Effector memory CD8-positive, alpha-beta T cell (primary cell): Measurements from ENCODE around the gene SP2.

Source experiments
- ATAC-seq: fragments of 150-1000 bp; cut with Tn5 transposase; replicated peaks from 2 replicates; pipeline ENCODE4 v1.10.0; 2021; ENCODE audit warnings: mild to moderate bottlenecking, moderate library complexity
- DNase-seq, 3 experiments: peaks; one replicate each; pipeline ENCODE4 v3.0.0; 2021
- H3K27ac Mint-ChIP-seq, 2 donors: one replicate each; pipeline ENCODE4 v1.8.0; 2022; ENCODE audit warnings: mild to moderate bottlenecking in 2 of 2, mixed read lengths in 2 of 2, moderate library complexity in 2 of 2
- H3K27me3 Mint-ChIP-seq, 2 donors: one replicate each; pipeline ENCODE4 v1.8.0; 2022; ENCODE audit warnings: mixed read lengths in 2 of 2
- H3K36me3 Mint-ChIP-seq: one replicate; pipeline ENCODE4 v1.8.0; 2022; ENCODE audit warnings: mild to moderate bottlenecking, moderate library complexity, mixed read lengths; ENCODE audit not compliant: insufficient read depth
- H3K4me1 Mint-ChIP-seq, 2 donors: one replicate each; pipeline ENCODE4 v1.8.0; 2022; ENCODE audit warnings: low read depth in 2 of 2, mixed read lengths in 2 of 2
- H3K4me3 Mint-ChIP-seq, 2 donors: one replicate each; pipeline ENCODE4 v1.8.0; 2022; ENCODE audit warnings: mild to moderate bottlenecking in 2 of 2, mixed read lengths in 2 of 2, moderate library complexity in 2 of 2
- H3K9me3 Mint-ChIP-seq, 2 donors: one replicate each; pipeline ENCODE4 v1.8.0; 2022; ENCODE audit warnings: mixed read lengths in 2 of 2
- total RNA-seq, 9 experiments: gene quantifications; one replicate each; lab custom pipeline; 2026; lab: John Stamatoyannopoulos, UW

The SP2 gene
- total RNA-seq = 4.9 to 17.9 (median 8.7) reads per million in 9 experiments

DNA sequence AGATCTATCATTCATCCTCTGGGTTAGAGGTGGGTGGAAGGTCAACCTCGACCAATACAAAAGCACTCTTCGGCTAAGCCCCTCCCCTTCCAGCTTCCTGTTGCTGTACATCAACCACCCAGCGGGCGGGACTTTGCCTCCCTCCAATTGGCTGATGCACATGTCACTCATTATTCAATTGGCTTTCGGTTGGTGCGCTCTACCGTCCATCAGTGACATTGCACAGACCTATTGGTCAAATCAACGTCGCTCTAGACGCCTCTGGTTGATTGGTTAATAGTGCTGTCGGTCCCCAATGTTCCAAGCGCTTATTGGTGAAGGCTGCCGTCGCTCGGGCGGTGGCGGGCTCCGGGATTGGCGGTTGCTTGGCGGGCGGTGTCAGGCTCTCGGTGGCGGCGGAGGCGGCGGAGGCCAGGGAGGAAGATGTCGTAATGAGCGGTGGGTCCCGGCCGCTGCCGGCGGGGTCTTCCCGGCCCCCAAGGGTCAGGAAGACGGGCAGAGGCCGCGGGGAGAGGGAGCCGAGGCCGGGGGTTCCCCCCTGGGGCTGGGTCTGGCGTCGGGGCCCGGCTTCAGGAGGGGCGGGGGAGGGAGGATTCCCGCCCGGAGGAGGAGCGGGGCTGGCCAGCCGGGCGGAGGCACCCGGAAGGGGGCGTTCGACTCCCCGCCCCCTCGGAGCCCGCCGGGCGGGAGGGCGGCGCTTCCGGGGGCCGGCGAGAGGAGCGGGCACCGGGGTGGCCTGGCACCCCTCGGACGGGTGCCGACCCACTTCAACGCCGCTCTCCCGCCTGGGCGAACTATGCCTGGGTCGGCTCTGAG, at the start of gene SP2:
SP2 (plus strand) TSS at position 381 of the 816 bp plus-strand sequence; CDS start at position 432, 51 bp downstream.
- Mint-ChIP-seq H3K36me3 (peaks cover 61% of the 10 kb centered on the region), H3K4me1 (peaks cover 24 to 40% of the 10 kb centered on the region in 2 donors), H3K9me3 (no peaks in the 10 kb centered on the region), H3K27ac (peak within 1 kb of the TSS; percentile 98 to 99), H3K27me3 (no peaks in the 10 kb centered on the region), H3K4me3 (peak within 1 kb of the TSS; percentile 85 to 94)
- ATAC-seq = peak; percentile 83
- DNase-seq = peak; percentile 100

DNA sequence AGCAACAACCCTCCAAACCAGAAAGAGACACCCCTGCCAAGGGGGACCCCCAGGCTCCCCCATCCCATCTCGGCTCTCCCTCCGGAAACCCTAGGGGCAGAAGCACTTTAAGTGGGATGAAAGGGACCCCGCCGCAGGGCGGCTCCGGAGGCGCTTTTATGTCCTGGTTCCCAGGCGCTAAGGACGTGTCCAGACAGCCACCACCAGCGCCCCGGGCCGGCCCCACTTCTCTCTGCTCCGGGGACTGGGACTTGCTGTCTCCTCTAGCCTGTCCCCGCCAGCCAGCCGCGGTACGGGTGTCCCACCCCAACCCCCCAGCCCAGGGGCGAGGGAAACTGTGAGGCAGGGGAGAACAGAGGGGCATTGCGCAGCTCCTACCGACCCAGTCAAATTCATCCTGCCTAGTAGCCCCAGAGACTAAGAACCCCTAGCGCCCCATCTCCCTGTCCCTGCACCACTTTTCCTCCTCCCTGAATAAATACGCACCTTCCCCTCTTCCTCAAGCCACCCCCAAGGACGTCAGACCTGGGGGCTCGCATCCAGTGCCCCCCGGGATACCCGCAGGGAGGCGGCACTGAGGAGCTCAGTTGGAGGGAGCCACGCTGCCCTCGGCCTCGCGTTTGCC, 49.2 kb upstream of the SP2 start:
- no peaks in the 10 kb centered on the region for H3K9me3 Mint-ChIP-seq
- peaks cover 59 to 79% of the 10 kb centered on the region in 2 donors for H3K27me3 Mint-ChIP-seq
- H3K27ac Mint-ChIP-seq = no peak overlapping the region
- H3K4me3 Mint-ChIP-seq = no peak overlapping the region
- DNase-seq (no peak), ATAC-seq (no peak)
- peaks cover 9% of the 10 kb centered on the region in 2 donors for H3K4me1 Mint-ChIP-seq
- H3K36me3 Mint-ChIP-seq = no peaks in the 10 kb centered on the region

DNA sequence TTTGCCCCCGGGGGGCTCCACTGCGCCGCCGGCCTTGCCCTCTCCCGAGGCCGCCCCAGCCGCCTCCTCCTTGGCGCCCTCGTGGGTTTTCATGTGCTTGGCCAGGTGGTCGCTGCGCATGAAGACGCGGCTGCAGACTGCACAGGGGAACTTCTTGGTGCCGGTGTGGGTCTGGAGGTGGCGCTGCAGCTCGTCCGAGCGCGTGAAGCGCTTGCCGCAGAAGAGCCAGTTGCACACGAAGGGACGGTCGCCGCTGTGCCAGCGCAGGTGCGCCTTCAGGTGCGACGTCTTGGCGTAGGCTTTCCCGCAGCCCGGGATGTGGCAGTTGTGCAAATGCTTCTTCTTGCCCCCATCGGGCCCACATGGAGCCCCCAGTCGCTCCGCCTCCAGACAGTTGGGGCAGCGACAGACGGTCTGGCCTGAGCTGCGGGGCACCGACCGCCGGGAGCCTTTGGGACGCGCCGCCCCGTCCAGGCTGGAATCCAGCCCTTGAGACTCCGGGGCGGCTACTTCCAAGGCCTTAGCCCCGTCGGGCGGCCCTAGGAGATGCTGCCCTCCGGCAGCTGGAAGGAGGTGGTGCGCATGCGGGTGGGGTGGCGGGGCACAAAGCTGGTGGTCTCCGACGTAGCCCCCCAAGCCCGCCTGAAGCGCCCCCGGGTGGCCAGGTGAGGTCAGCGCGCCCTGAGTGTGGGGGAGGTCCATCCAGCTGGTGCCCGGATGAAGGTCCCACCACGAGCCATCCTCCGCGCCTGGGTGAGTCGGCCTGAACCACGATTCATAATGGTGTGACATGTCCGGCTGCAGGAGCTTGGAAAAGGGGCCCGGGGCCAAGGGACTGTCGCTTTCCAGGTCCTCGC, 48.5 kb upstream of the SP2 start:
- Mint-ChIP-seq H3K27ac (no peak overlapping the region), H3K27me3 (peaks cover 66 to 86% of the 10 kb centered on the region in 2 donors), H3K9me3 (no peaks in the 10 kb centered on the region), H3K36me3 (no peaks in the 10 kb centered on the region), H3K4me1 (peaks cover 16 to 17% of the 10 kb centered on the region in 2 donors), H3K4me3 (no peak overlapping the region)
- ATAC-seq (peak; percentile 31), DNase-seq (no peak)

DNA sequence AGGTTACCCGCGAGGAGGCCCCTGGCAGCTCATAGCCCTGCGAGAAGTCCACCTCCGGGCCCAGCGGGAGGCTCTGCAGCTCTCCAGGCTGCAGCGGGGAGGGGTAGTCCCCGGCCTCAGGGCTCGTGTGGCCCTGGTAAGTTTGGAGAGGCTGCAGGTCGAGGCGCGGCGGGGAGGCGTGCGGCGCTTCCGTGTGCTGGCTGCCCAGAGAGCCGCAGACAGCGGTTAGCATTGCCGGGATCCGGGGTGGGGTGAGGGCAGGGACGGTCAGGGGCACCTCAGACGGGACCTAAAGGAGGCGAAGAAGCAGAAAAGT, 47.9 kb upstream of the SP2 start:
- no peak overlapping the region for H3K4me3 Mint-ChIP-seq
- ATAC-seq = no peak
- H3K4me1 Mint-ChIP-seq = peaks cover 16 to 17% of the 10 kb centered on the region in 2 donors
- H3K27me3 Mint-ChIP-seq = peaks cover 72 to 92% of the 10 kb centered on the region in 2 donors
- no peaks in the 10 kb centered on the region for H3K9me3 Mint-ChIP-seq
- no peak overlapping the region for H3K27ac Mint-ChIP-seq
- no peak for DNase-seq
- no peaks in the 10 kb centered on the region for H3K36me3 Mint-ChIP-seq

DNA sequence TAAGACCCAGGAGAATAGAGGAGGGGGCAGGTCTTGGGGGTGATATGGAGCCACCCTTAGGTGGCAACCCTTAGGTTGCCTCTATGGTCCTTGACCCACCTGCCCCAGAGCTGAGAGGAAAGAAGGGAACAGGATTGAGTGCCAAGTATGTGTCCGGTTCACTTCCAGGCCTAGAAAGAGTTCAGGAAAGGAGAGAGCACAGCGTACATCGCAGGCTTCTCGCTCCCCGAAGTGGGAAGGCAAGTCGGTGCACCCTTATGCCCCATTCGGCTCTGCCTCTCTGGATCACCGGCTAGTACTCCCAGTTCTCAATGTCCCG, 45.7 kb upstream of the SP2 start:
- no peak for DNase-seq
- H3K36me3 Mint-ChIP-seq = no peaks in the 10 kb centered on the region
- H3K27me3 Mint-ChIP-seq = peaks cover 86 to 99% of the 10 kb centered on the region in 2 donors
- H3K4me3 Mint-ChIP-seq = peak overlapping the region; percentile 66 to 73
- H3K4me1 Mint-ChIP-seq = peaks cover 15 to 16% of the 10 kb centered on the region in 2 donors
- no peaks in the 10 kb centered on the region for H3K9me3 Mint-ChIP-seq
- peak overlapping the region in 1 of 2 donors; percentile 75 for H3K27ac Mint-ChIP-seq
- no peak for ATAC-seq

DNA sequence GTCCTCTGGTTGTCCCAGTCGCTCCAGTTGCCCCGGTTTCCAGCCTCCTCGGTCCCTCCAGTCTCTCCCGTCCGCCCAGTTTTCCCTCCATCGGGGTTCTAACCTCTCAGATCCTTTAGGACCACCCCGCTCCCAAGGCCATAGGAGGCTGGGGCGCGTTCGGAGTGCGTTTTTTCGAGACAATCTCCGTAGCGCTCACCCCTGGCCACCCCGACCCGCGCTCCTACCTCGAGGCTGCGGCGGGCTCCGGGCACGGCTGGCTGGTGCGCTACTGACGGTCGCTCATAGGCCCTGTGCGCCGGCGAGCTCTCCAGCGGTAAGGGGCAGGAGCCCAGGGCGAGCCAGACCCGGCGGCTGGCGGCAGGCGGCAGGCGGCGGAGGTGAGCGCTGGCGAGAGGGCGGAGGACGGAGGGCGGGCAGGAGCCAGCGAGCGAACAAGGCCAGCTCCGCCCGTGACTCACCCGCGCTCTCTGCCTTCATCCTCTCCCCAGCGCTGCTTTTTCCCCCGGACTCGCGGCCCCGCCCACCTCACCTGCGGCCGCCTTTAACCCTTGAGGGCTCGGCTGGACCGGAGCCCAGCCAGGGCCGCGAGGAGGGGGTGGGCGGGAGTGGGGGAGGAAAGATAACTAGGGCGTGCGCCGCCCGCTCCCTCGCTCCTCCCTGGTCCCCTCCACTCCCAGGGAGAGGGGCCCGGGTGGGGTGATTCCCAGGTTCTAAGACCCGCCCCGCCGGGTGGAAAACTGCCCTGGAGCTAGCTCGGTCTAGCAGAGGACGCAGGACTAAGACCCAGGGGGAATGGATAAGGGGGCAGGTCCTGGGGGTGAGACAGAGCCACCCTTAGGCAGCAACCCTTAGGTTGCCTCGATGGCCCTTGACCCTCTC, 45.1 kb upstream of the SP2 start, which contains the start of gene SP6:
SP6 (minus strand) TSS at position 472 of the 882 bp plus-strand sequence. CDS start 2,734 bp downstream, outside the sequence.
- Mint-ChIP-seq H3K27ac (peak within 1 kb of the TSS in 1 of 2 donors; percentile 75), H3K9me3 (no peaks in the 10 kb centered on the region), H3K27me3 (peaks cover 86 to 99% of the 10 kb centered on the region in 2 donors), H3K4me3 (peak within 1 kb of the TSS; percentile 68 to 73), H3K4me1 (peaks cover 15 to 16% of the 10 kb centered on the region in 2 donors), H3K36me3 (no peaks in the 10 kb centered on the region)
- DNase-seq = peak; percentile 40 to 54 (median 51)
- peak; percentile 89 for ATAC-seq

DNA sequence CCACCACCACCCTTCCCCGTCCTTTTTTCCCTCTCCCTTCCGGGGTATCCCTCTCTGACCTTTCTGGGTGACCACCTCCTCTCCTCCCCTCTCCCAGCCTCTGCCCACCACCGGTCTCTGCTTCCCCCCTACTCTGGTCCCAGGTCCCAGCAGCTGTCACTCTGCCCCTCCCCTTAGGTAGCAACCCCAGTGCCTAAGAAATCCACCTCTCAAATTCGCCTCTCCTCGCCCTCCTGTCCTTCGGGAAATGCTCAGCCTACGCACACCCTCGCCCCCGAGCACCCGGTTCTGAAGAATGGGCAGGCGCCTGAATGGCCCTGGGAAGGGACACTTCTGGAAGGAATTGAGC, 44.3 kb upstream of the SP2 start:
- peaks cover 86 to 99% of the 10 kb centered on the region in 2 donors for H3K27me3 Mint-ChIP-seq

DNA sequence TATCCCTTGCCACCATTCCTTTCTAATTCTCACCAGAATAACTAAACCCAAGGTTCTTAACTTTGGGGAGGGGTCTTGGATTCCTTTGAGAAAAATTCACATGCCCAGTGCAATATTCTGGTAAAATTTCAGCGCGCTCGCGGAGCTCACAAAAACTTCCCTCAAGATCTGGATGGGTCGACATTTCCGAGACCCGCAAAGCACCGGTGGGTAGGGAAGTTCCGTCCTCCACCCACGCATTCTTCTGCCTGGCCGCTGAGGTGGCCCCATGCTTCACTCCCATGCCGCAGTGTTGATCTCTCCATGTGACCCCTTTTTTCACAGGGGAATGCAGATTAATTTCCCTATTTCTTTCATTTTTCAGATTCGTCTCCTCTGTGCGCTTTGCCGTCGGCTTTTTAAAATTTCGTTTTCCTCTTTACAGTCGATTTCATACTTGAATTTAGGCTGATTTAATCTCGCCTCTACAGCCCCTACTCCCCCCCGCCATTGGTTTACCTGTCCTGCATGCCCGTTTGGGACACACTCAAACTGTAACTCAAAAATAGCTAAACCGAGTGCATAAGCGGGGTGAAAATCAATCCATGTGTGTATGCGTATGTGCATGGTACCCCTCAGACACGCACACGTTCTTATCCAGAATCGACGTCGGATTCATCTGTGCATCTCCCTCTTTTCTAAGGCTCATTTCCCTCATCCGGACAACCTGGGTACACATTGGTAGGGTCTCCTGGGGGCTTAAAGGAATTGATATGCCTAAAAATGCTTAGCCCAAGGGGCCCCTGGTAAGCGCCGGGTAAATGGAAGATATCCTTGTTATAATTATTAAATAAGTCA, 43.7 kb upstream of the SP2 start:
- DNase-seq (no peak), ATAC-seq (no peak)
- Mint-ChIP-seq H3K4me3 (peak overlapping the region; percentile 68 to 72), H3K4me1 (peaks cover 14 to 16% of the 10 kb centered on the region in 2 donors), H3K9me3 (no peaks in the 10 kb centered on the region), H3K27me3 (peaks cover 84 to 98% of the 10 kb centered on the region in 2 donors), H3K36me3 (no peaks in the 10 kb centered on the region), H3K27ac (no peak overlapping the region)

More for the DNA sequence above, 44.3 kb upstream of the SP2 start:
- Mint-ChIP-seq H3K4me1 (peaks cover 15 to 16% of the 10 kb centered on the region in 2 donors), H3K4me3 (peak overlapping the region; percentile 68 to 72), H3K27ac (no peak overlapping the region), H3K36me3 (no peaks in the 10 kb centered on the region), H3K9me3 (no peaks in the 10 kb centered on the region)
- no peak for ATAC-seq
- DNase-seq = no peak

- Mint-ChIP-seq H3K4me1 (peaks cover 13 to 16% of the 10 kb centered on the region in 2 donors), H3K9me3 (no peaks in the 10 kb centered on the region), H3K4me3 (no peak overlapping the region), H3K36me3 (no peaks in the 10 kb centered on the region), H3K27me3 (peaks cover 87 to 96% of the 10 kb centered on the region in 2 donors), H3K27ac (no peak overlapping the region)
- no peak for ATAC-seq
- DNase-seq = no peak
These were observed 42.4 kb upstream of the SP2 start for GRCh38 chr17:47853616-47854015.

DNA sequence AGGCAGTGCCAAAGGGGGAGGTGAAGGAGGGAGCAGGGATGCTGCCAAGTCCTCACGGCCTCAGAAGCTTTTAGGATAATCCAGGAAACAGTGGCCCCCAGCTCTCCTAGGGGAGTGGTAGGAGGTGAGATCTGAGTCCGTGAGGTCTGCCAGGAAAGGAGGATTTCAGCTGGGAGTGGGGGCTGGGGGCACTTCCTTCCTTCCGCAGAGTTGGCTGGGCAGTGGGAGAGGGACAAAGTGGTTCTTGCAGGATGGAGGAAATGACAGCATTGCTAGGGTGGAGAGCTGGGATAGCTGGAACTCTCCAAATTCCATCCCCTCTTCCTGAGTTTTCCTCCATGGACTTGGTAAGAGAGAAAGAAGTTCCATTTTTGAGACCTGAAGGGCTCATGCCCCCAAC, 40.3 kb upstream of the SP2 start:
- H3K36me3 Mint-ChIP-seq = no peaks in the 10 kb centered on the region
- H3K27me3 Mint-ChIP-seq = peaks cover 83 to 96% of the 10 kb centered on the region in 2 donors
- no peak for DNase-seq
- no peak for ATAC-seq
- H3K4me1 Mint-ChIP-seq = peaks cover 10% of the 10 kb centered on the region in 2 donors
- no peak overlapping the region for H3K4me3 Mint-ChIP-seq
- no peaks in the 10 kb centered on the region for H3K9me3 Mint-ChIP-seq
- H3K27ac Mint-ChIP-seq = no peak overlapping the region

DNA sequence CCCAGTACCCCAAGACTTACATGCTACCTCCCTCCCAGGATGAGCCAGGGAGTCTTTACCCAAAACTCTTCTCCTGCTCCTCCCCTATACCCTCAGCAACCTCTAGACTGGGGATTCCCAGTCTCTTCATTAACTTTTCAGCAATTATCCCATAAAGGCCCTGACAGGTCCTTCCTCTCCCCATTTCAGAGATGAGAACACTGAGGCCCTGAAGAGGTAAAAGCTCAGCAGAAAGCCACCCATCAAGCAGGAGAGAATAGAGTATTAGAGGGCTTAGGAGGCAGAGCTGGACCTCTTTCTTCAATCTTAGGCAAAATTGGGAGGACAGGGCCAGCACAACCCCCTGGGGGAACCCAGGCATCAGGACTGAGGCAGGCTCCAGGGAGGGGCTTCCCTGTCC, 39.2 kb upstream of the SP2 start:
- Mint-ChIP-seq H3K27me3 (peaks cover 77 to 87% of the 10 kb centered on the region in 2 donors), H3K9me3 (no peaks in the 10 kb centered on the region), H3K27ac (no peak overlapping the region), H3K36me3 (no peaks in the 10 kb centered on the region), H3K4me3 (no peak overlapping the region), H3K4me1 (peaks cover 7 to 8% of the 10 kb centered on the region in 2 donors)
- DNase-seq (no peak), ATAC-seq (no peak)
